Adrenal gland (tissue), 12 donors: Measurements from ENCODE around the gene FMN1. TPM values are rescaled to one million over a fixed set of nuclear protein-coding genes. Genes with fewer than 3 reads are reported as not detected.

Source experiments
- DNase-seq, 7 donors: peaks; one replicate each; pipeline ENCODE4 v3.0.0-alpha.2; 2019 to 2020
- H3K27ac ChIP-seq, 5 donors: fragments of 200-600 bp; sonication (generic) in 4 of 5; 1 replicate in 3 of 5; 2 replicates in 2 of 5; pipeline versions ENCODE4 v1.5.1 to v1.8.0; 2016 to 2020; ENCODE audit warnings: mild to moderate bottlenecking in 1 of 5
- H3K27me3 ChIP-seq: fragments of 200-600 bp; 2 replicates; pipeline ENCODE4 v1.8.0; 2021
- H3K36me3 ChIP-seq, 2 donors: fragments of 200-600 bp; replicated peaks in 1 of 2; 1 replicate in 1 of 2; 2 replicates in 1 of 2; pipeline versions ENCODE4 v1.5.1 to v1.8.0; 2018 to 2022
- H3K4me1 ChIP-seq, 2 donors: fragments of 200-600 bp; replicated peaks in 1 of 2; 1 replicate in 1 of 2; 2 replicates in 1 of 2; pipeline versions ENCODE4 v1.5.1 to v1.8.0; 2018 to 2021
- H3K4me3 ChIP-seq, 4 donors: fragments of 200-600 bp; sonication (generic) in 3 of 4; one replicate each; pipeline ENCODE4 v1.5.1; 2016 to 2018
- H3K9me3 ChIP-seq, 3 donors: fragments of 200-600 bp; sonication (generic) in 1 of 3; replicated peaks in 1 of 3; 1 replicate in 2 of 3; 2 replicates in 1 of 3; pipeline versions ENCODE4 v1.5.1 to v1.8.0; 2016 to 2021
- CTCF ChIP-seq, 6 experiments: fragments of 450-650 bp in 4 of 6; fragments of 200-600 bp in 2 of 6; sonication (generic) in 1 of 6; IDR thresholded peaks; 1 replicate in 5 of 6; 2 replicates in 1 of 6; pipeline versions ENCODE4 v1.5.1 to v1.8.0; 2016 to 2021; ENCODE audit warnings: antibody characterized with exemption in 6 of 6, mild to moderate bottlenecking in 2 of 6, moderate library complexity in 1 of 6
- POLR2A ChIP-seq, 2 donors: fragments of 450-650 bp; IDR thresholded peaks; one replicate each; pipeline ENCODE4 v1.6.1; 2017; ENCODE audit warnings: antibody characterized with exemption in 2 of 2, mild to moderate bottlenecking in 2 of 2, moderate library complexity in 1 of 2
- WGBS, 4 donors: extraction: QIAGEN DNeasy Blood & Tissue Kit in 2 of 4; methylation state at CpG; one replicate each; pipeline versions ENCODE4 v1.1.5 to v1.1.7; 2013 to 2017; 5-methylcytosine and 5-hydroxymethylcytosine counted together
- intact Hi-C, 2 donors: fragments of 100-400 bp; cut with DNase I; formaldehyde crosslinking; loops; one replicate each; pipeline versions ENCODE4 v1.14.1 to v1.15.0; 2022 to 2023
- polyA plus RNA-seq, 3 donors: library from polyadenylated mRNA; stranded (reverse); fragments of 200-250 nt in 2 of 3; fragments of 350-450 nt in 1 of 3; fragmentation: Illumina TruSeq in 1 of 3; extraction: RNeasy Lipid Tissue Mini Kit (QIAGEN cat#74804) in 1 of 3; gene quantifications; one replicate each; pipeline ENCODE4 v1.2.3, GENCODE V29; 2013 to 2014
- total RNA-seq, 9 donors: library from RNA; depleted of rRNA in 4 of 9; stranded (reverse); fragments of >200 nt in 4 of 9; fragments of 120-200 nt in 1 of 9; fragmentation: NEBNext Ultra II Directional in 1 of 9; extraction: Animal tissue kit (Norgen Biotek cat#: 25700) in 1 of 9; gene quantifications; one replicate each; pipeline versions ENCODE4 v1.1.0 to v1.2.4, GENCODE V29; 2013 to 2023
- donor health status: healthy with polysubstance abuse.
- donor health status: Bipolar disorder and iron deficiency.
- donor health status: DM: yes; HTN: yes; CAD: no.
- donor health status: DM: no; HTN: no; CAD: no.
- donor health status: DM: no; HTN: no; CAD: no.
- donor health status: DM: yes; HTN: yes; CAD: no.

Gene FMN1
- total and polyA plus RNA-seq, 12 donors = 0.37 to 29.2 (median 11.4) TPM

- intact Hi-C loops = no loop called here
- Histone ChIP-seq H3K27ac (no peak overlapping the region), H3K27me3 (no peaks in the 10 kb centered on the region), H3K9me3 (no peaks in the 10 kb centered on the region), H3K4me1 (no peaks in the 10 kb centered on the region), H3K36me3 (no peaks in the 10 kb centered on the region), H3K4me3 (no peak overlapping the region)
- 61 to 66% (median 64%) methylated on average over 6 of the region's 6 CpGs for WGBS, 4 donors
- no peak for DNase-seq
- no peak for TF ChIP-seq POLR2A (IDR thresholded peaks at IDR 0.05)
Measured at GRCh38 chr15:32828507-32829186, 365.9 kb downstream of the FMN1 start.

- H3K27me3 ChIP-seq = no peaks in the 10 kb centered on the region
- intact Hi-C loops = no loop called here
- TF ChIP-seq CTCF (IDR thresholded peaks at IDR 0.05) (no peak), POLR2A (IDR thresholded peaks at IDR 0.05) (no peak)
- no peak overlapping the region for H3K27ac ChIP-seq
- DNase-seq = no peak
- no peaks in the 10 kb centered on the region for H3K9me3 ChIP-seq
- no peaks in the 10 kb centered on the region for H3K36me3 ChIP-seq
- 79 to 89% (median 87%) methylated on average over 5 of the region's 5 CpGs for WGBS, 4 donors
- H3K4me3 ChIP-seq = no peak overlapping the region
- H3K4me1 ChIP-seq = no peaks in the 10 kb centered on the region
Measured at GRCh38 chr15:32826685-32827084, 367.8 kb downstream of the FMN1 start.

- intact Hi-C loops = no loop called here
- WGBS, 4 donors = 77 to 86% (median 81%) methylated on average over 4 of the region's 4 CpGs
- Histone ChIP-seq H3K36me3 (no peaks in the 10 kb centered on the region), H3K27me3 (no peaks in the 10 kb centered on the region), H3K27ac (no peak overlapping the region), H3K4me1 (no peaks in the 10 kb centered on the region), H3K4me3 (no peak overlapping the region), H3K9me3 (no peaks in the 10 kb centered on the region)
- TF ChIP-seq POLR2A (IDR thresholded peaks at IDR 0.05) (no peak), CTCF (IDR thresholded peaks at IDR 0.05) (no peak)
- DNase-seq = no peak
Measured at GRCh38 chr15:32825219-32825618, 369.3 kb downstream of the FMN1 start.

- 74 to 92% (median 81%) methylated on average over 5 of the region's 5 CpGs for WGBS, 4 donors
- no peak overlapping the region for H3K4me3 ChIP-seq
- no peaks in the 10 kb centered on the region for H3K9me3 ChIP-seq
- DNase-seq = no peak
- no peaks in the 10 kb centered on the region for H3K36me3 ChIP-seq
- intact Hi-C loops = no loop called here
- H3K27ac ChIP-seq = no peak overlapping the region
- TF ChIP-seq CTCF (IDR thresholded peaks at IDR 0.05) (no peak), POLR2A (IDR thresholded peaks at IDR 0.05) (no peak)
- no peaks in the 10 kb centered on the region for H3K4me1 ChIP-seq
- no peaks in the 10 kb centered on the region for H3K27me3 ChIP-seq
Measured at GRCh38 chr15:32824777-32825176, 369.7 kb downstream of the FMN1 start.

- DNase-seq = no peak
- no peak for TF ChIP-seq POLR2A (IDR thresholded peaks at IDR 0.05)
- no peak for TF ChIP-seq CTCF (IDR thresholded peaks at IDR 0.05)
- Histone ChIP-seq H3K27ac (no peak overlapping the region), H3K36me3 (no peaks in the 10 kb centered on the region), H3K27me3 (no peaks in the 10 kb centered on the region), H3K4me1 (no peaks in the 10 kb centered on the region), H3K9me3 (no peaks in the 10 kb centered on the region), H3K4me3 (no peak overlapping the region)
- 80 to 88% (median 83%) methylated on average over 4 of the region's 4 CpGs for WGBS, 4 donors
- intact Hi-C loops = no loop called here
Measured at GRCh38 chr15:32823750-32824149, 370.8 kb downstream of the FMN1 start.
